Measurements from ENCODE around the gene PTGR2.

Gene PTGR2

DNA sequence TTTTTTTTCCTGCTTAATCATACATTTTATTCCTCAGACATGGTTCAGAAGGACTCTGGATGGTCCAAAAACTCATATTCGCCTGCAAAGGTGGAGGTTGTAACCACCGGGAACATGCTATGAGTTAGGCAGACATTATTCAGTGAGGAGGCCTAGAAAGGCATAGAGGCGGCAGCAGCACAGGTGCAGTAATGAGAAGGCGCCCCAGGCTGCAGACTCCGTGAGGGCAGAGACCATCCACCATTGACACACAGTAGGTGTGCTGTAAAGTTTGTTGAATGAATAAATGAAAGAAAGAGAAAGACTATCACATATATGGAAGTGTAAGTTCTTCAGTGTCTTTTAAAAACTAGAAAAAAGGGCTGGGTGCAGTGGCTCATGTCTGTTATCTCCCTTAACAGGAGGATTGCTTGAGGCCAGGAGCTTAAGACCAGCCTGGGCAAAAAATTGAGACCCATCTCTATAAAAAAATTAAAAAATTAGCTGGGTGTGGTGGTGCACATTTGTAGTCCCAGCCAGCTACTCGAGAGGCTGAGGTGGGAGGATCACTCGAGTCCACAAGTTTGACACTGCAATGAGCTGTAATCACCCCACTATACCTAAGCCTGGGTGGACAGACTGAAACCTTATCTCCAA is 34.5 kb upstream of the PTGR2 start:
- no peak overlapping the region for H3K4me3 ChIP-seq (replicated peaks; ENCODE audit: insufficient read depth, low read length)
- H3K27ac ChIP-seq (replicated peaks), result no peak overlapping the region
- no peak for TF ChIP-seq GABPA (IDR thresholded peaks at IDR 0.05; ENCODE audit: low read depth)
- no peak for TF ChIP-seq POLR2AphosphoS5 (IDR thresholded peaks at IDR 0.05; ENCODE audit: low read depth)
- TF ChIP-seq REST (IDR thresholded peaks at IDR 0.05; ENCODE audit: insufficient replicate concordance, low read depth), result no peak
- H3K27me3 ChIP-seq (ENCODE audit: insufficient read depth, poor library complexity, severe bottlenecking), result no peaks in the 10 kb centered on the region
- DNase-seq (ENCODE audit: low read depth in 1 of 2, low spot score in 1 of 2), result no peak

DNA sequence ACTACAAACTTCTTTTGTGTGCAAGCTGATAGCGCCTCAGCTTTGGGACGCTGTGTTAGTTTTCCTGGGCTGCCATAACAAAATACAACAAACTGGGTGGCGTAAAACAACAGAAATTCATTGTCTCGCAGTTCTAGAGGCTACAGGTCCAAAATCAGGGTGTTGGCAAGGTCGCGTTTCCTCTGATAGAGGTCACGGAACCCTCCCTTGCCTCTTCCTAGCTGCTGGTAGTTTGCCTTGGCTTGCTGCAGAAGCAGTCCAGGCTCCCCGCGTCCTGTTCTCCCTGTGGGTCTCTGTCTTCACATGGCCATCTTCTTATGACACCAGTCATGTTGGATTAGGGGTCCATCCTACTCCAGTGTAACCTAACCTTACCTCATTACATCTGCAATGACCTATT is 32.8 kb upstream of the PTGR2 start:
- H3K4me3 ChIP-seq (replicated peaks; ENCODE audit: insufficient read depth, low read length), result no peak overlapping the region
- no peak overlapping the region for H3K27ac ChIP-seq (replicated peaks)
- TF ChIP-seq GABPA (IDR thresholded peaks at IDR 0.05; ENCODE audit: low read depth), result no peak
- no peak for TF ChIP-seq REST (IDR thresholded peaks at IDR 0.05; ENCODE audit: insufficient replicate concordance, low read depth)
- no peak for TF ChIP-seq SPI1 (IDR thresholded peaks at IDR 0.05; ENCODE audit: borderline replicate concordance, low read depth)
- TF ChIP-seq, protein P1, sequence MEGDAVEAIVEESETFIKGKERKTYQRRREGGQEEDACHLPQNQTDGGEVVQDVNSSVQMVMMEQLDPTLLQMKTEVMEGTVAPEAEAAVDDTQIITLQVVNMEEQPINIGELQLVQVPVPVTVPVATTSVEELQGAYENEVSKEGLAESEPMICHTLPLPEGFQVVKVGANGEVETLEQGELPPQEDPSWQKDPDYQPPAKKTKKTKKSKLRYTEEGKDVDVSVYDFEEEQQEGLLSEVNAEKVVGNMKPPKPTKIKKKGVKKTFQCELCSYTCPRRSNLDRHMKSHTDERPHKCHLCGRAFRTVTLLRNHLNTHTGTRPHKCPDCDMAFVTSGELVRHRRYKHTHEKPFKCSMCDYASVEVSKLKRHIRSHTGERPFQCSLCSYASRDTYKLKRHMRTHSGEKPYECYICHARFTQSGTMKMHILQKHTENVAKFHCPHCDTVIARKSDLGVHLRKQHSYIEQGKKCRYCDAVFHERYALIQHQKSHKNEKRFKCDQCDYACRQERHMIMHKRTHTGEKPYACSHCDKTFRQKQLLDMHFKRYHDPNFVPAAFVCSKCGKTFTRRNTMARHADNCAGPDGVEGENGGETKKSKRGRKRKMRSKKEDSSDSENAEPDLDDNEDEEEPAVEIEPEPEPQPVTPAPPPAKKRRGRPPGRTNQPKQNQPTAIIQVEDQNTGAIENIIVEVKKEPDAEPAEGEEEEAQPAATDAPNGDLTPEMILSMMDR (IDR thresholded peaks at IDR 0.05; ENCODE audit: insufficient read depth, low read length), result no peak
- TF ChIP-seq POLR2AphosphoS5 (IDR thresholded peaks at IDR 0.05; ENCODE audit: low read depth), result no peak
- no peaks in the 10 kb centered on the region for H3K27me3 ChIP-seq (ENCODE audit: insufficient read depth, poor library complexity, severe bottlenecking)
- DNase-seq (ENCODE audit: low read depth in 1 of 2, low spot score in 1 of 2), result no peak

- Histone ChIP-seq H3K4me3 (replicated peaks; ENCODE audit: insufficient read depth, low read length) (no peak overlapping the region), H3K27me3 (ENCODE audit: insufficient read depth, poor library complexity, severe bottlenecking) (no peaks in the 10 kb centered on the region), H3K27ac (replicated peaks) (no peak overlapping the region)
- TF ChIP-seq GABPA (IDR thresholded peaks at IDR 0.05; ENCODE audit: low read depth), result no peak
- TF ChIP-seq, protein P1 (IDR thresholded peaks at IDR 0.05; ENCODE audit: insufficient read depth, low read length), result no peak
- no peak for TF ChIP-seq SPI1 (IDR thresholded peaks at IDR 0.05; ENCODE audit: borderline replicate concordance, low read depth)
- TF ChIP-seq REST (IDR thresholded peaks at IDR 0.05; ENCODE audit: insufficient replicate concordance, low read depth), result no peak
- no peak for TF ChIP-seq POLR2AphosphoS5 (IDR thresholded peaks at IDR 0.05; ENCODE audit: low read depth)
- no peak for DNase-seq (ENCODE audit: low read depth in 1 of 2, low spot score in 1 of 2)
Measured at GRCh38 chr14:73820631-73821030, 31.0 kb upstream of the PTGR2 start.
